ENCODE measurements around the gene ARFGAP2. TPM values are rescaled to one million over a fixed set of nuclear protein-coding genes. Genes with fewer than 3 reads are reported as not detected.

The ARFGAP2 gene
- total RNA-seq, 1 donor from 2014 or later = 95.0 TPM

DNA sequence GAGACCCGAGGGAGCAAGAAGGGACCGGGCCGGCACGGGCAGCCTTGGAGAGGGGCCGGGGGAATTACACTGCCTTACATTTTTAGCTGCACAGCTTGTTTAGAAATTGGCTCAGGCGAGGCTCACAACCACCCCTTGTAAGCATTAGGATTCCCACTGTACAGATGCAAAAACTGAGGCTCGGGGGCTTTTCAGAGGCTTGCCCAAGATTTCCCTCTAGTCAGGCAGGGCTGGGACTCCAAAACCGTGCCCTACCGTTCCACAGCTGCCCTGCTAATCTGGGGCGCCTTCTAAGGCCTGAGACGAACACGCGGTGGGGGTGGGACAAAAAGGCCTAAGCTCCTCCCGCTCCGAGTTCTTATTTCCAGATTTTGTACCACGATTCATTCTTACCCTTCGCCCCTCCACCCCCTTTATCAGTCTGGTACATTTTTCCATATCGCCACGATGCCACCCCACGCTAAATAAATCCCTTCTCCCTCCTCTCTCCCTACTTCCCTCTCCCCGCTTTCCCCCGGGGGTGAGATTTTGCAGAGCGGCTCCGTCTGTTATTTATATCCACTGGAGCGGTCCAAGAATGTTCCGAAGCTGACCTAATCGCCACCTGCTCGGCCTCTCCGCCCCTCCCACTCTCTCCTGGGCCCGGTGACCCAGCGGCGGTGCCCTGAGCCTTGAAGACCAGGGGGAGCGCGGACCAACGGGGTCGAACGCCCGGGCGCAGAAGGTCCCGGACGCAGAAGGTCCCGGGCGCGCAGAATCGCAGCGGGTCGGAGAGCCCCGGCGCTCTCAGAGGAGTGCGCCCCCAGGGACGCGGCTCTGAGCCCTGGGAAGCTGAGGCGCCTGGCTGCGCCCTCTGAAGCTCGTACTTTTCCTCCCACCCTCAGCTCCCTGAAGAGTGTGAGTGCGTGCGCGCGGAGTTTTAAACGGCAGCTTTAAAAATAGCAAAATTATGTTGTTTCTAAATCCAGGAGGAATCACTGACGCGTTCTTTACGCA is 10.3 kb upstream of the ARFGAP2 start:
- Histone ChIP-seq H3K4me1 (peaks cover 20% of the 10 kb centered on the region), H3K9ac (no peak overlapping the region), H3F3A (ENCODE audit: low read depth) (peaks cover 41% of the 10 kb centered on the region), H4K20me1 (ENCODE audit: low read depth) (no peaks in the 10 kb centered on the region), H3K27ac (no peak overlapping the region), H3K79me2 (ENCODE audit: low read depth) (no peaks in the 10 kb centered on the region), H3K4me3 (peak overlapping the region; percentile 64), H2AFZ (replicated peaks) (peak overlapping the region; percentile 59), H3K36me3 (no peaks in the 10 kb centered on the region), H3K27me3 (peaks cover 47% of the 10 kb centered on the region), H3K4me2 (peak overlapping the region; percentile 83), H3K9me3 (ENCODE audit: low read depth) (no peaks in the 10 kb centered on the region)
- DNase-seq (ENCODE audit: low spot score) = peak; percentile 76
- Mint-ChIP-seq H3K9me3 (no peaks in the 10 kb centered on the region), H3K27ac (no peak overlapping the region), H3K4me1 (peaks cover 10% of the 10 kb centered on the region), H3K4me3 (peak overlapping the region; percentile 83), H3K36me3 (no peaks in the 10 kb centered on the region), H3K27me3 (ENCODE audit: insufficient read depth, low read depth) (peaks cover 49% of the 10 kb centered on the region)
- TF ChIP-seq EZH2 (IDR thresholded peaks at IDR 0.05) (no peak), EZH2phosphoT487 (IDR thresholded peaks at IDR 0.05) (peak; percentile 51), CTCF (IDR thresholded peaks at IDR 0.05) (peak; percentile 27)

GRCh38 chr11:47186076-47186699 is 9.5 kb upstream of the ARFGAP2 start, which contains the start of gene PACSIN3:
TSS of gene PACSIN3 (minus strand) at chr11:47186434. CDS start at chr11:47182727, 3,707 bp downstream.
- peak within 1 kb of the TSS; percentile 59 for H2AFZ ChIP-seq (replicated peaks)
- peaks cover 20% of the 10 kb centered on the region for H3K4me1 ChIP-seq
- peaks cover 41% of the 10 kb centered on the region for H3F3A ChIP-seq (ENCODE audit: low read depth)
- H3K9ac ChIP-seq = no peak within 1 kb of the TSS
- H3K9me3 ChIP-seq (ENCODE audit: low read depth) = no peaks in the 10 kb centered on the region
- no peak within 1 kb of the TSS for H3K27ac ChIP-seq
- Mint-ChIP-seq H3K27me3 (ENCODE audit: insufficient read depth, low read depth) (peaks cover 43% of the 10 kb centered on the region), H3K4me3 (peak within 1 kb of the TSS; percentile 83), H3K27ac (no peak within 1 kb of the TSS), H3K9me3 (no peaks in the 10 kb centered on the region), H3K36me3 (no peaks in the 10 kb centered on the region), H3K4me1 (peaks cover 10% of the 10 kb centered on the region)
- H4K20me1 ChIP-seq (ENCODE audit: low read depth) = no peaks in the 10 kb centered on the region
- TF ChIP-seq EZH2phosphoT487 (IDR thresholded peaks at IDR 0.05) = no peak
- H3K4me3 ChIP-seq = peak within 1 kb of the TSS; percentile 64
- H3K79me2 ChIP-seq (ENCODE audit: low read depth) = no peaks in the 10 kb centered on the region
- no peaks in the 10 kb centered on the region for H3K36me3 ChIP-seq
- DNase-seq (ENCODE audit: low spot score) = peak; percentile 75
- H3K4me2 ChIP-seq = peak within 1 kb of the TSS; percentile 83
- peaks cover 47% of the 10 kb centered on the region for H3K27me3 ChIP-seq

GRCh38 chr11:47185305-47186075 is 8.8 kb upstream of the ARFGAP2 start:
- Mint-ChIP-seq H3K9me3 (no peaks in the 10 kb centered on the region), H3K4me3 (peak overlapping the region; percentile 77), H3K27me3 (ENCODE audit: insufficient read depth, low read depth) (peaks cover 43% of the 10 kb centered on the region), H3K27ac (no peak overlapping the region), H3K4me1 (peaks cover 10% of the 10 kb centered on the region), H3K36me3 (no peaks in the 10 kb centered on the region)
- no peaks in the 10 kb centered on the region for H3K79me2 ChIP-seq (ENCODE audit: low read depth)
- peak overlapping the region; percentile 59 for H2AFZ ChIP-seq (replicated peaks)
- peaks cover 20% of the 10 kb centered on the region for H3K4me1 ChIP-seq
- peak overlapping the region; percentile 83 for H3K4me2 ChIP-seq
- peaks cover 47% of the 10 kb centered on the region for H3K27me3 ChIP-seq
- H3K4me3 ChIP-seq = peak overlapping the region; percentile 64
- no peak overlapping the region for H3K9ac ChIP-seq
- DNase-seq (ENCODE audit: low spot score) = peak; percentile 84
- no peak overlapping the region for H3K27ac ChIP-seq
- no peaks in the 10 kb centered on the region for H3K9me3 ChIP-seq (ENCODE audit: low read depth)
- H3F3A ChIP-seq (ENCODE audit: low read depth) = peaks cover 41% of the 10 kb centered on the region
- TF ChIP-seq CTCF (IDR thresholded peaks at IDR 0.05) (no peak), EZH2 (IDR thresholded peaks at IDR 0.05) (peak; percentile 35), EZH2phosphoT487 (IDR thresholded peaks at IDR 0.05) (peak; percentile 37)
- no peaks in the 10 kb centered on the region for H3K36me3 ChIP-seq
- no peaks in the 10 kb centered on the region for H4K20me1 ChIP-seq (ENCODE audit: low read depth)

All from neural progenitor cell (in vitro differentiated cells).